GM12891 (cell line): ENCODE data around the gene MRPL27.

Source experiments
- POLR2A ChIP-seq: IDR thresholded peaks from 2 replicates; pipeline ENCODE4 v1.6.1; 2011; ENCODE audit warnings: low read depth, low read length, control low read depth
- POLR2AphosphoS5 ChIP-seq: IDR thresholded peaks from 2 replicates; pipeline ENCODE4 v1.6.1; 2011; ENCODE audit warnings: low read depth, low read length, control low read depth
- SPI1 ChIP-seq: IDR thresholded peaks from 2 replicates; pipeline ENCODE4 v1.6.1; 2011; ENCODE audit warnings: low read depth, low read length, control low read depth
- TAF1 ChIP-seq: IDR thresholded peaks from 2 replicates; pipeline ENCODE4 v1.6.1; 2011; ENCODE audit warnings: low read depth, low read length, control low read depth

DNA sequence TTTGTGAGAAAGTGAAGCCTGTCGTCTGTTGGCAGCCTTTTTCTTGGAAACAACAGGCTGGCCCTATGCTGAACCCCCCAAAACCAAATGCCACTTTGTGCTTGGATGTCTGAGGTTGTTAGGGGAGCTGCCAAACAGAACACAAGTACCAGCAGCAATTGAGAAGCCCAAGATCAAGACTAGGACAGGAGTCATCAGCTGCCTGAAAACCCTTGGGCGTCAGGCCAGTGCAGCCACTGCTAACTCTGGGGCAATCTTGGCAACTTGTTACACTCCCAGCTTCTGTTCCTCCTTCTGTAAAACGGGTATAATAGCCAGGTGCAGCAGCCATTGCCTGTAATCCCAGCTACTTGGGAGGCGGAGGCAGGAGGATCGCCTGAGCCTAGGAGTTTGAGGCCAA is 33.6 kb upstream of the MRPL27 start:
- no peak for TF ChIP-seq POLR2A
- no peak for TF ChIP-seq SPI1
- TF ChIP-seq POLR2AphosphoS5, result no peak
- TF ChIP-seq TAF1, result no peak
